ENCODE results near the gene PPP2R3A. TPM values are rescaled to one million over a fixed set of nuclear protein-coding genes. Genes with fewer than 3 reads are reported as not detected.

The PPP2R3A gene
- total and polyA plus RNA-seq, 2 of the 13 experiments (the other 11 are each of a cell fraction or from before 2014, with no cell fraction given): 0.07 to 0.12 TPM

DNA sequence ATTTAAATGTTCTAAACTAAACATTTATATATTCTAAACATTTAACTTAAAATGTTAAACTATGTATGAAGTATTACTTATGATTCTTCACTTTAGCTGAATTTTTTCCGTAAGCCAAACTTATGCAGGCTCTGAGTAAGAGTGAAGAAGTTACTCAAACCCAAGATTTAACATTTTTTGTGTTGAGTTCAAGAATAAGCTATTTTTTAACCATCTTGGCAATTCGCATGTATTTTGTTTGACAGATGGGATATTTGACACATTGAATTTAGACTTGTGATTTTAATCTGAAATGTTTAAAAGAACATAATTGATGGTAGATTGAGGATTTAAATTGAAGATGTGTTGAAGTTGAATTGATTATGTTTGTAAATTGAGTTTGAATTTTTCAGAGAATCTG is 14.6 kb upstream of the PPP2R3A start:
- Histone ChIP-seq H2AFZ (ENCODE audit: low read length) (no peak overlapping the region), H4K20me1 (ENCODE audit: insufficient read depth, low read length) (no peaks in the 10 kb centered on the region), H3K27me3 (ENCODE audit: control insufficient read depth in 1 of 2, insufficient read depth in 2 of 2, low read length in 2 of 2) (no peaks in the 10 kb centered on the region), H3K9ac (ENCODE audit: insufficient read depth, low read depth, low read length) (no peak overlapping the region), H3K36me3 (replicated peaks in 1 of 2; ENCODE audit: control insufficient read depth in 1 of 2, insufficient read depth in 2 of 2, low read length in 2 of 2) (no peaks in the 10 kb centered on the region), H3K4me3 (replicated peaks in 1 of 3; ENCODE audit: insufficient read depth in 1 of 3, low read depth in 2 of 3, low read length in 3 of 3) (no peak overlapping the region), H3K4me1 (ENCODE audit: insufficient read depth, low read length) (no peaks in the 10 kb centered on the region), H3K9me3 (ENCODE audit: low read length) (no peaks in the 10 kb centered on the region), H3K79me2 (ENCODE audit: insufficient read depth, low read length) (no peaks in the 10 kb centered on the region), H3K27ac (ENCODE audit: extremely low read length, insufficient read depth, low read length) (no peak overlapping the region), H3K4me2 (ENCODE audit: low read depth, low read length) (no peak overlapping the region)
- no TSS peak for BruUV-seq (replicated peaks)
- intact Hi-C loops (cut with micrococcal nuclease; ENCODE audit: unreplicated experiment): no loop called here
- 7% methylated on average over 2 of the region's 2 CpGs for WGBS (ENCODE audit: low lambda C conversion rate)
- in situ Hi-C loops (cut with HindIII; ENCODE audit: extremely low pct_ligation_motif_present, low pct_unique_long_range_greater_than_20kb): no loop called here
- ChIA-PET POLR2A (no interaction called here), CTCF (ENCODE audit: low intra/inter-chr PET ratio, low total read pairs) (no interaction called here)
- ATAC-seq (no peak), DNase-seq (ENCODE audit: low spot score) (no peak), FAIRE-seq (no peak)
- TF ChIP-seq SRSF4 (IDR thresholded peaks at IDR 0.05; ENCODE audit: low read depth, low read length, poor library complexity, severe bottlenecking): no peak
- no peak for TF ChIP-seq U2AF2 (IDR thresholded peaks at IDR 0.05; ENCODE audit: low read depth, low read length)
- TF ChIP-seq ZNF768 (CRISPR knock-in tag; IDR thresholded peaks at IDR 0.05): no peak
- TF ChIP-seq, protein P1, sequence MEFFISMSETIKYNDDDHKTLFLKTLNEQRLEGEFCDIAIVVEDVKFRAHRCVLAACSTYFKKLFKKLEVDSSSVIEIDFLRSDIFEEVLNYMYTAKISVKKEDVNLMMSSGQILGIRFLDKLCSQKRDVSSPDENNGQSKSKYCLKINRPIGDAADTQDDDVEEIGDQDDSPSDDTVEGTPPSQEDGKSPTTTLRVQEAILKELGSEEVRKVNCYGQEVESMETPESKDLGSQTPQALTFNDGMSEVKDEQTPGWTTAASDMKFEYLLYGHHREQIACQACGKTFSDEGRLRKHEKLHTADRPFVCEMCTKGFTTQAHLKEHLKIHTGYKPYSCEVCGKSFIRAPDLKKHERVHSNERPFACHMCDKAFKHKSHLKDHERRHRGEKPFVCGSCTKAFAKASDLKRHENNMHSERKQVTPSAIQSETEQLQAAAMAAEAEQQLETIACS (CRISPR knock-in tag; IDR thresholded peaks at IDR 0.05): no peak
- TF ChIP-seq, protein P2, sequence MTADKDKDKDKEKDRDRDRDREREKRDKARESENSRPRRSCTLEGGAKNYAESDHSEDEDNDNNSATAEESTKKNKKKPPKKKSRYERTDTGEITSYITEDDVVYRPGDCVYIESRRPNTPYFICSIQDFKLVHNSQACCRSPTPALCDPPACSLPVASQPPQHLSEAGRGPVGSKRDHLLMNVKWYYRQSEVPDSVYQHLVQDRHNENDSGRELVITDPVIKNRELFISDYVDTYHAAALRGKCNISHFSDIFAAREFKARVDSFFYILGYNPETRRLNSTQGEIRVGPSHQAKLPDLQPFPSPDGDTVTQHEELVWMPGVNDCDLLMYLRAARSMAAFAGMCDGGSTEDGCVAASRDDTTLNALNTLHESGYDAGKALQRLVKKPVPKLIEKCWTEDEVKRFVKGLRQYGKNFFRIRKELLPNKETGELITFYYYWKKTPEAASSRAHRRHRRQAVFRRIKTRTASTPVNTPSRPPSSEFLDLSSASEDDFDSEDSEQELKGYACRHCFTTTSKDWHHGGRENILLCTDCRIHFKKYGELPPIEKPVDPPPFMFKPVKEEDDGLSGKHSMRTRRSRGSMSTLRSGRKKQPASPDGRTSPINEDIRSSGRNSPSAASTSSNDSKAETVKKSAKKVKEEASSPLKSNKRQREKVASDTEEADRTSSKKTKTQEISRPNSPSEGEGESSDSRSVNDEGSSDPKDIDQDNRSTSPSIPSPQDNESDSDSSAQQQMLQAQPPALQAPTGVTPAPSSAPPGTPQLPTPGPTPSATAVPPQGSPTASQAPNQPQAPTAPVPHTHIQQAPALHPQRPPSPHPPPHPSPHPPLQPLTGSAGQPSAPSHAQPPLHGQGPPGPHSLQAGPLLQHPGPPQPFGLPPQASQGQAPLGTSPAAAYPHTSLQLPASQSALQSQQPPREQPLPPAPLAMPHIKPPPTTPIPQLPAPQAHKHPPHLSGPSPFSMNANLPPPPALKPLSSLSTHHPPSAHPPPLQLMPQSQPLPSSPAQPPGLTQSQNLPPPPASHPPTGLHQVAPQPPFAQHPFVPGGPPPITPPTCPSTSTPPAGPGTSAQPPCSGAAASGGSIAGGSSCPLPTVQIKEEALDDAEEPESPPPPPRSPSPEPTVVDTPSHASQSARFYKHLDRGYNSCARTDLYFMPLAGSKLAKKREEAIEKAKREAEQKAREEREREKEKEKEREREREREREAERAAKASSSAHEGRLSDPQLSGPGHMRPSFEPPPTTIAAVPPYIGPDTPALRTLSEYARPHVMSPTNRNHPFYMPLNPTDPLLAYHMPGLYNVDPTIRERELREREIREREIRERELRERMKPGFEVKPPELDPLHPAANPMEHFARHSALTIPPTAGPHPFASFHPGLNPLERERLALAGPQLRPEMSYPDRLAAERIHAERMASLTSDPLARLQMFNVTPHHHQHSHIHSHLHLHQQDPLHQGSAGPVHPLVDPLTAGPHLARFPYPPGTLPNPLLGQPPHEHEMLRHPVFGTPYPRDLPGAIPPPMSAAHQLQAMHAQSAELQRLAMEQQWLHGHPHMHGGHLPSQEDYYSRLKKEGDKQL (CRISPR knock-in tag; IDR thresholded peaks at IDR 0.05; ENCODE audit: low read depth): no peak
- no peak for TF ChIP-seq KDM6A (CRISPR knock-in tag; IDR thresholded peaks at IDR 0.05; ENCODE audit: low read depth)
- TF ChIP-seq ZNF678 (CRISPR knock-in tag; IDR thresholded peaks at IDR 0.05): no peak
- TF ChIP-seq, protein P3, sequence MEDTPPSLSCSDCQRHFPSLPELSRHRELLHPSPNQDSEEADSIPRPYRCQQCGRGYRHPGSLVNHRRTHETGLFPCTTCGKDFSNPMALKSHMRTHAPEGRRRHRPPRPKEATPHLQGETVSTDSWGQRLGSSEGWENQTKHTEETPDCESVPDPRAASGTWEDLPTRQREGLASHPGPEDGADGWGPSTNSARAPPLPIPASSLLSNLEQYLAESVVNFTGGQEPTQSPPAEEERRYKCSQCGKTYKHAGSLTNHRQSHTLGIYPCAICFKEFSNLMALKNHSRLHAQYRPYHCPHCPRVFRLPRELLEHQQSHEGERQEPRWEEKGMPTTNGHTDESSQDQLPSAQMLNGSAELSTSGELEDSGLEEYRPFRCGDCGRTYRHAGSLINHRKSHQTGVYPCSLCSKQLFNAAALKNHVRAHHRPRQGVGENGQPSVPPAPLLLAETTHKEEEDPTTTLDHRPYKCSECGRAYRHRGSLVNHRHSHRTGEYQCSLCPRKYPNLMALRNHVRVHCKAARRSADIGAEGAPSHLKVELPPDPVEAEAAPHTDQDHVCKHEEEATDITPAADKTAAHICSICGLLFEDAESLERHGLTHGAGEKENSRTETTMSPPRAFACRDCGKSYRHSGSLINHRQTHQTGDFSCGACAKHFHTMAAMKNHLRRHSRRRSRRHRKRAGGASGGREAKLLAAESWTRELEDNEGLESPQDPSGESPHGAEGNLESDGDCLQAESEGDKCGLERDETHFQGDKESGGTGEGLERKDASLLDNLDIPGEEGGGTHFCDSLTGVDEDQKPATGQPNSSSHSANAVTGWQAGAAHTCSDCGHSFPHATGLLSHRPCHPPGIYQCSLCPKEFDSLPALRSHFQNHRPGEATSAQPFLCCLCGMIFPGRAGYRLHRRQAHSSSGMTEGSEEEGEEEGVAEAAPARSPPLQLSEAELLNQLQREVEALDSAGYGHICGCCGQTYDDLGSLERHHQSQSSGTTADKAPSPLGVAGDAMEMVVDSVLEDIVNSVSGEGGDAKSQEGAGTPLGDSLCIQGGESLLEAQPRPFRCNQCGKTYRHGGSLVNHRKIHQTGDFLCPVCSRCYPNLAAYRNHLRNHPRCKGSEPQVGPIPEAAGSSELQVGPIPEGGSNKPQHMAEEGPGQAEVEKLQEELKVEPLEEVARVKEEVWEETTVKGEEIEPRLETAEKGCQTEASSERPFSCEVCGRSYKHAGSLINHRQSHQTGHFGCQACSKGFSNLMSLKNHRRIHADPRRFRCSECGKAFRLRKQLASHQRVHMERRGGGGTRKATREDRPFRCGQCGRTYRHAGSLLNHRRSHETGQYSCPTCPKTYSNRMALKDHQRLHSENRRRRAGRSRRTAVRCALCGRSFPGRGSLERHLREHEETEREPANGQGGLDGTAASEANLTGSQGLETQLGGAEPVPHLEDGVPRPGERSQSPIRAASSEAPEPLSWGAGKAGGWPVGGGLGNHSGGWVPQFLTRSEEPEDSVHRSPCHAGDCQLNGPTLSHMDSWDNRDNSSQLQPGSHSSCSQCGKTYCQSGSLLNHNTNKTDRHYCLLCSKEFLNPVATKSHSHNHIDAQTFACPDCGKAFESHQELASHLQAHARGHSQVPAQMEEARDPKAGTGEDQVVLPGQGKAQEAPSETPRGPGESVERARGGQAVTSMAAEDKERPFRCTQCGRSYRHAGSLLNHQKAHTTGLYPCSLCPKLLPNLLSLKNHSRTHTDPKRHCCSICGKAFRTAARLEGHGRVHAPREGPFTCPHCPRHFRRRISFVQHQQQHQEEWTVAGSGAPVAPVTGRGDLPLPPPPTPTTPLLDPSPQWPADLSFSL (CRISPR knock-in tag; IDR thresholded peaks at IDR 0.05): no peak
- no peak for TF ChIP-seq PHF5A (CRISPR knock-in tag; IDR thresholded peaks at IDR 0.05; ENCODE audit: low read depth, unreplicated experiment)
- TF ChIP-seq, protein P4, sequence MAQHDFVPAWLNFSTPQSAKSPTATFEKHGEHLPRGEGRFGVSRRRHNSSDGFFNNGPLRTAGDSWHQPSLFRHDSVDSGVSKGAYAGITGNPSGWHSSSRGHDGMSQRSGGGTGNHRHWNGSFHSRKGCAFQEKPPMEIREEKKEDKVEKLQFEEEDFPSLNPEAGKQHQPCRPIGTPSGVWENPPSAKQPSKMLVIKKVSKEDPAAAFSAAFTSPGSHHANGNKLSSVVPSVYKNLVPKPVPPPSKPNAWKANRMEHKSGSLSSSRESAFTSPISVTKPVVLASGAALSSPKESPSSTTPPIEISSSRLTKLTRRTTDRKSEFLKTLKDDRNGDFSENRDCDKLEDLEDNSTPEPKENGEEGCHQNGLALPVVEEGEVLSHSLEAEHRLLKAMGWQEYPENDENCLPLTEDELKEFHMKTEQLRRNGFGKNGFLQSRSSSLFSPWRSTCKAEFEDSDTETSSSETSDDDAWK (CRISPR knock-in tag; IDR thresholded peaks at IDR 0.05): no peak
- TF ChIP-seq ZNF782 (CRISPR knock-in tag; IDR thresholded peaks at IDR 0.05; ENCODE audit: borderline replicate concordance): no peak

Measured in HepG2 (cell line).